GM12873 (cell line): Measurements from ENCODE around the gene PAX5.

Source experiments
- CTCF ChIP-seq: IDR thresholded peaks from 2 replicates; pipeline ENCODE4 v1.5.1; 2012; ENCODE audit warnings: low read depth, mild to moderate bottlenecking, moderate library complexity, low read length, control low read depth; ENCODE audit not compliant: insufficient read depth; ENCODE audit errors: missing control alignments

Gene PAX5

GRCh38 chr9:36794461-36794860, 239.6 kb downstream of the PAX5 start:
- no peak for TF ChIP-seq CTCF

- TF ChIP-seq CTCF, result peak; percentile 54
Observed at GRCh38 chr9:36793277-36793676, 240.8 kb downstream of the PAX5 start.

- TF ChIP-seq CTCF, result no peak
Observed at GRCh38 chr9:36791222-36791950, 242.7 kb downstream of the PAX5 start.

DNA sequence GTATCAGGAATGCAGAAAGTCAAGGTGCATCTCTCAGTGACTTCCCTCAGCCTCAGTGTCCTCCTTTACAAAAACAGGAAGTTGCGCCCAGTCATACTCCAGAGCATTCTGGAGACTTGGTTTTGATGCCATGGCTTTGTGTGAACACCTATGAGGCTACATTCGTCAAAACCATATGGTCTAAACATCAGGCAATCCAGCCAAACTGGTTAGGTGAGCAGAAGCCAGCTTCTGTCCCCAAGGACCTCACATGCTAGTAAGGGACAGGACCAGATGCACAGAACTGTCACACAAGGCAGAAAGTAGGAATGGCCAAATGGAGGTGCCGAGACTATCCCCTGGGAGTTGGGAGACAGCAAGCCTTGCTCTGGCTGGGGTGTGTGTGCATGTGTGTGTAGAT, 244.2 kb downstream of the PAX5 start:
- no peak for TF ChIP-seq CTCF

DNA sequence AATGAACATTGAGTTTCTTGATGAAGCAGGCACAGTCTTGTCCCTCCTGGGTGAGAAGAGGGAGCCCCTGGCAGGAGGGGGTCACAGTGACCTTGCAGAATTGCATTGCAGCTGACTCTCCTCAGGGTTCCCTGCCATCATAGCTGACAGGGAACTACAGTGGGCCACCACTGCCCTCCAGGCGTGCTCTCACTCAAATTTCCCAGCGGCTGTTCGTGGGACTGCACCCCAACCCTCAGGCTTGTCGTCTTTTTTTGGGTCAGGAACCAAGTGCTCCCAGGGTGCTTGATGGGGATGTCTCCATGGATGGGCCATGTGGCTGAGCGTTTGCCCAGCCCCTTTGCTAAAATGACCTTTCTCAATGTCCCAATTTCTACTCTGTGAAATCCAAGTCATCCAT, 245.5 kb downstream of the PAX5 start:
- TF ChIP-seq CTCF, result peak; percentile 14

- TF ChIP-seq CTCF, result no peak
Observed at GRCh38 chr9:36787709-36788108, 246.4 kb downstream of the PAX5 start.
